Keratinocyte (primary cell): ENCODE measurements around the gene ZBTB20. TPM values are rescaled to one million over a fixed set of nuclear protein-coding genes. Genes with fewer than 3 reads are reported as not detected.

ENCODE experiments used
- DNase-seq: peaks from one replicate; pipeline ENCODE4 v3.0.0-alpha.2; 2011; ENCODE audit warnings: low read depth, missing footprints, low spot score
- FAIRE-seq: peaks from 2 replicates; lab custom pipeline; 2011; peaks lifted over from hg19 to GRCh38; lab: Jason Lieb, UNC
- H2AFZ ChIP-seq: 2 replicates; pipeline ENCODE4 v1.6.0; 2012; ENCODE audit warnings: low read length, control low read depth, inconsistent platforms; ENCODE audit not compliant: control insufficient read depth
- H3K27ac ChIP-seq: 2 replicates; pipeline ENCODE4 v1.5.1; 2011; ENCODE audit warnings: low read length; ENCODE audit not compliant: control insufficient read depth, insufficient read depth
- H3K27me3 ChIP-seq: 3 replicates; pipeline ENCODE4 v1.6.0; 2011; ENCODE audit warnings: low read length; ENCODE audit not compliant: control insufficient read depth, insufficient read depth; ENCODE audit errors: extremely low read depth
- H3K36me3 ChIP-seq, 2 experiments: 2 replicates in 1 of 2; 3 replicates in 1 of 2; pipeline ENCODE4 v1.5.1; 2011; ENCODE audit warnings: low read length in 2 of 2, mild to moderate bottlenecking in 1 of 2; ENCODE audit not compliant: control insufficient read depth in 2 of 2, insufficient read depth in 2 of 2; ENCODE audit errors: extremely low read depth in 1 of 2
- H3K4me1 ChIP-seq: 3 replicates; pipeline ENCODE4 v1.5.1; 2011; ENCODE audit warnings: low read length; ENCODE audit not compliant: control insufficient read depth, insufficient read depth; ENCODE audit errors: extremely low read depth
- H3K4me2 ChIP-seq: 3 replicates; pipeline ENCODE4 v1.6.0; 2011; ENCODE audit warnings: low read depth, low read length; ENCODE audit not compliant: control insufficient read depth, insufficient read depth; ENCODE audit errors: extremely low read depth
- H3K4me3 ChIP-seq, 3 experiments: fragments of 200-600 bp in 1 of 3; sonication (generic) in 1 of 3; 2 replicates in 2 of 3; 3 replicates in 1 of 3; pipeline ENCODE4 v1.5.1; 2011 to 2016; ENCODE audit warnings: low read length in 3 of 3, mild to moderate bottlenecking in 3 of 3, control low read depth in 2 of 3, inconsistent platforms in 1 of 3, low read depth in 1 of 3, mixed read lengths in 1 of 3, mixed run types in 1 of 3, moderate library complexity in 1 of 3; ENCODE audit not compliant: control insufficient read depth in 2 of 3, insufficient read depth in 2 of 3; ENCODE audit errors: extremely low read depth in 1 of 3
- H3K79me2 ChIP-seq: 2 replicates; pipeline ENCODE4 v1.6.0; 2012; ENCODE audit warnings: low read length; ENCODE audit not compliant: control insufficient read depth, insufficient read depth
- H3K9ac ChIP-seq: 3 replicates; pipeline ENCODE4 v1.6.0; 2011; ENCODE audit warnings: low read length; ENCODE audit not compliant: control insufficient read depth, insufficient read depth; ENCODE audit errors: extremely low read depth
- H3K9me1 ChIP-seq: 3 replicates; pipeline ENCODE4 v1.6.0; 2011; ENCODE audit warnings: low read length; ENCODE audit not compliant: control insufficient read depth, insufficient read depth; ENCODE audit errors: extremely low read depth
- H3K9me3 ChIP-seq: 2 replicates; pipeline ENCODE4 v1.5.1; 2012; ENCODE audit warnings: low read depth, low read length; ENCODE audit not compliant: control insufficient read depth
- H4K20me1 ChIP-seq: 3 replicates; pipeline ENCODE4 v1.6.0; 2011; ENCODE audit warnings: low read length; ENCODE audit not compliant: control insufficient read depth, insufficient read depth; ENCODE audit errors: extremely low read depth
- CTCF ChIP-seq, 3 experiments: IDR thresholded peaks in 1 of 3; conservative IDR thresholded peaks in 1 of 3; optimal IDR thresholded peaks in 1 of 3; 2 replicates in 2 of 3; 3 replicates in 1 of 3; pipeline versions ENCODE3 to v1.5.1; 2011; ENCODE audit warnings: low read length in 3 of 3, mild to moderate bottlenecking in 3 of 3, moderate library complexity in 2 of 3, control low read depth in 1 of 3, inconsistent platforms in 1 of 3; ENCODE audit not compliant: insufficient read depth in 2 of 3; ENCODE audit errors: extremely low read depth in 1 of 3
- EZH2 ChIP-seq: IDR thresholded peaks from one replicate; pipeline ENCODE4 v1.6.1; 2012; ENCODE audit warnings: inconsistent platforms, mild to moderate bottlenecking, low read length, moderate library complexity
- dilution Hi-C: fragments of 300-500 bp; cut with MboI; formaldehyde crosslinking; loops from one replicate; pipeline ENCODE4 v1.7.0; 2020; ENCODE audit warnings: low sequenced_read_pairs; ENCODE audit not compliant: extremely low pct_ligation_motif_present
- polyA plus RNA-seq, 5 experiments: library from polyadenylated mRNA; depleted of rRNA in 3 of 5; stranded (reverse) in 3 of 5; stranded (forward) in 1 of 5; unstranded in 1 of 5; fragments of >200 nt; gene quantifications; 1 replicate in 1 of 5; 2 replicates in 3 of 5; 3 replicates in 1 of 5; pipeline versions ENCODE4 v1.2.1 to v1.2.3, GENCODE V29; 2011 to 2012; ENCODE audit warnings: missing spikeins in 2 of 5, low read depth in 1 of 5, low replicate concordance in 1 of 5

ZBTB20 gene
- polyA plus RNA-seq, 1 donor (not counting 4 experiments of a cell fraction or from before 2014, with no cell fraction given) = 0.52 TPM

GRCh38 chr3:114974387-114974786 is 172.7 kb downstream of the ZBTB20 start:
- Histone ChIP-seq H3K4me3 (no peak overlapping the region), H3K9me1 (no peaks in the 10 kb centered on the region), H3K9ac (no peak overlapping the region), H3K9me3 (no peaks in the 10 kb centered on the region), H3K4me2 (no peak overlapping the region), H4K20me1 (no peaks in the 10 kb centered on the region), H3K27me3 (no peaks in the 10 kb centered on the region), H2AFZ (no peak overlapping the region), H3K4me1 (no peaks in the 10 kb centered on the region), H3K27ac (no peak overlapping the region), H3K79me2 (no peaks in the 10 kb centered on the region), H3K36me3 (no peaks in the 10 kb centered on the region)
- no peak for FAIRE-seq
- dilution Hi-C loops = no loop called here
- DNase-seq = no peak
- no peak for TF ChIP-seq CTCF (optimal IDR thresholded peaks at IDR 0.05 in 1 of 3, IDR thresholded peaks at IDR 0.05 in 1 of 3, conservative IDR thresholded peaks at IDR 0.05 in 1 of 3; ENCODE audit: extremely low read depth in 1 of 3, insufficient read depth in 2 of 3, low read length in 3 of 3)
- TF ChIP-seq EZH2 = no peak

DNA sequence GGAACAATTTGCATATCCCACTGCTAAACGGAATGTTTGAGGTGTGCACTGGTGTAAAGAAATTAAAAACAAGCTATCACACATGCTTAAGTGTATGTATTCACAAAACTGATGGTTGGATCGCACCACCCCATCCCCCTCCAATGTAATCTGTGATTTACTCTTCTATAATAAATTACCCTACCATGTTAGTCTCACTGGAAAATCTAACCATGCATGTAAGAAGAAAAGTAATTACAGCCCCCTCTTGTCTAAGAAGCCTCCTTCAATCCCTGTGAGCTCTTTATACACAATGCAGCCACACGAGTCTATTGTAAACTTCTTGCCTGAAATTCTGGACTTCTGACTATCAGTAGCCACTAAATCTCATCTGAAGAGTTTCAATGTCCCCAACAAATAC is 173.6 kb downstream of the ZBTB20 start:
- H3K27me3 ChIP-seq = no peaks in the 10 kb centered on the region
- H3K36me3 ChIP-seq = no peaks in the 10 kb centered on the region
- no peak overlapping the region for H3K27ac ChIP-seq
- no peak overlapping the region for H3K4me2 ChIP-seq
- H3K79me2 ChIP-seq = no peaks in the 10 kb centered on the region
- no peak overlapping the region for H3K4me3 ChIP-seq
- H3K9me3 ChIP-seq = no peaks in the 10 kb centered on the region
- H3K9ac ChIP-seq = no peak overlapping the region
- DNase-seq (no peak), FAIRE-seq (no peak)
- no peaks in the 10 kb centered on the region for H4K20me1 ChIP-seq
- TF ChIP-seq EZH2 (no peak), CTCF (optimal IDR thresholded peaks at IDR 0.05 in 1 of 3, IDR thresholded peaks at IDR 0.05 in 1 of 3, conservative IDR thresholded peaks at IDR 0.05 in 1 of 3; ENCODE audit: extremely low read depth in 1 of 3, insufficient read depth in 2 of 3, low read length in 3 of 3) (no peak)
- H2AFZ ChIP-seq = no peak overlapping the region
- no peaks in the 10 kb centered on the region for H3K9me1 ChIP-seq
- dilution Hi-C loops = no loop called here
- H3K4me1 ChIP-seq = no peaks in the 10 kb centered on the region
